ENCODE data around the gene MEF2B.
"Not testable (repeated sequence)": the region's sequence is repeated elsewhere in the genome, so short reads cannot be mapped to it uniquely, and the experiment has no call there.

The MEF2B gene

DNA sequence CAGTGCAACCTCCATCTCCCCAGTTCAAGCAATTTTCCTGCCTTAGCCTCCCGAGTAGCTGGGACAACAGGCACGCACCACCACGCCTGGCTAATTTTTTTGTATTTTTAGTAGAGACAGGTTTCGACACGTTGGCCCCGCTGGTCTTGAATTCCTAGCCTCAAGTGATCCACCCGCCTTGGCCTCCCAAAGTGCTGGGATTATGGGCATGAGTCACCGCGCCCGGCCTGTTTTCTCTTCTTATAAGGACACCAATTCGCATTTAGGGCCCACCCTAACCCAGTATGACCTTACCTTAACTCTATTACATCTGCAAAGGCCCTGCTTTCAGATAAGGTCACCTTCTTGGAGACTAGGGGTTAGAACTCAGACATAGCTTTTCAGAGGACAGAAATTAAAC lies 66.9 kb downstream of the MEF2B start:
- H3K27ac ChIP-seq (ENCODE audit: low read depth, low read length, poor library complexity, severe bottlenecking), result no peak overlapping the region
- no peaks in the 10 kb centered on the region for H3K9me3 ChIP-seq (ENCODE audit: low read length)
- no peaks in the 10 kb centered on the region for H3K9me2 ChIP-seq (ENCODE audit: low read depth, low read length)
- H3F3A ChIP-seq (ENCODE audit: insufficient read depth, low read length), result no peaks in the 10 kb centered on the region
- H3K9ac ChIP-seq (ENCODE audit: low read length), result no peak overlapping the region
- no peaks in the 10 kb centered on the region for H4K20me1 ChIP-seq (ENCODE audit: insufficient read depth, low read length)
- H3K36me3 ChIP-seq (ENCODE audit: insufficient read depth, low read length), result no peaks in the 10 kb centered on the region; the same call in 1 of the 2 replicates
- no peak overlapping the region for H2AFZ ChIP-seq (ENCODE audit: low read length)
- no peaks in the 10 kb centered on the region for H3K27me3 ChIP-seq (ENCODE audit: insufficient read depth, low read length)
- no peak overlapping the region for H3K4me2 ChIP-seq (ENCODE audit: low read length)
- no peak for TF ChIP-seq CTCF (IDR thresholded peaks at IDR 0.05; ENCODE audit: low read length)
- no peak for TF ChIP-seq EZH2 (IDR thresholded peaks at IDR 0.05; ENCODE audit: borderline replicate concordance, low read length)
- no peaks in the 10 kb centered on the region for H3K4me1 ChIP-seq (ENCODE audit: insufficient read depth, low read length, severe bottlenecking)
- no peaks in the 10 kb centered on the region for H3K79me2 ChIP-seq (ENCODE audit: insufficient read depth, low read length)
- H3K4me3 ChIP-seq (ENCODE audit: low read depth, low read length, poor library complexity, severe bottlenecking), result no peak overlapping the region

DNA sequence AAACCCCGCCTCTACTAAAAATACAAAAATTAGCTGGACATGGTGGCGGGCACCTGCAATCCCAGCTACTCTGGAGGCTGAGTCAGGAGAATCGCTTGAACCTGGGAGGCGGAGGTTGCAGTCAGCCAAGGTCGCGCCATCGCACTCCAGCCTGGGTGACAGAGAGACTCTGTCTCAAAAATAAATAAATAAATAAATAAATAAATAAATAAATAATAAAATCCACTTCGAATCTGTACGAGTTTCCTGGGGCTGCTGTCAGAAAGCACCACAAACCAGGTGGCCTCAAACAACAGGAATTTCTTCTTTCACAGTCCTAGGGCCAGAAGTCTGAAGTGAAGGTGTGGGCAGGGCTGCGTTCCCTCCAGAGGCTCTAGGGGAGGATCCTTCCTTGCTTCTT lies 67.5 kb downstream of the MEF2B start:
- not testable (repeated sequence) for H3K36me3 ChIP-seq (ENCODE audit: insufficient read depth, low read length); H3K4me1 ChIP-seq (ENCODE audit: insufficient read depth, low read length, severe bottlenecking); H3K9me3 ChIP-seq (ENCODE audit: low read length); H3K9me2 ChIP-seq (ENCODE audit: low read depth, low read length); H3K27ac ChIP-seq (ENCODE audit: low read depth, low read length, poor library complexity, severe bottlenecking); H3K4me2 ChIP-seq (ENCODE audit: low read length); H3K9ac ChIP-seq (ENCODE audit: low read length); H3K79me2 ChIP-seq (ENCODE audit: insufficient read depth, low read length); H2AFZ ChIP-seq (ENCODE audit: low read length); H3F3A ChIP-seq (ENCODE audit: insufficient read depth, low read length); H3K4me3 ChIP-seq (ENCODE audit: low read depth, low read length, poor library complexity, severe bottlenecking); H3K27me3 ChIP-seq (ENCODE audit: insufficient read depth, low read length); H4K20me1 ChIP-seq (ENCODE audit: insufficient read depth, low read length)

DNA sequence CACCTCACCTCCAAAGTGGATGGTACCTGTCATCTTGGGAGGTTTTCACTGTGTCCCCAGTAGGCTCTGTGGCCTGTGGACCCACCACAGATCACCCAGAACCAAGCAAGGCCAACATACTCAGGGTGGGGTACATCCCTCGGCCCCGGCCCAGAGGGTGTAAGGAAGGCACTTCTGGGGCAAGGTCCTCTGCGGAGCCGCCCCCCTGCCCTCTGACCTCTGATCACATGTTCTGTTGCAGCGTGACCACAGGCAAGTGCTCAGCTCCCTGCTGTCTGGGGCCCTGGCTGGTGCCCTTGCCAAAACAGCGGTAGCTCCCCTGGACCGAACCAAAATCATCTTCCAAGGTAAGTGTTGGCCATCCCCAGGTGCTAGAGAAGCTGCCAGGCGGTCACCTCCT lies 68.5 kb downstream of the MEF2B start:
- Histone ChIP-seq H3K27me3 (ENCODE audit: insufficient read depth, low read length) (no peaks in the 10 kb centered on the region), H3K4me2 (ENCODE audit: low read length) (no peak overlapping the region), H3K9me3 (ENCODE audit: low read length) (no peaks in the 10 kb centered on the region), H3K4me3 (ENCODE audit: low read depth, low read length, poor library complexity, severe bottlenecking) (no peak overlapping the region), H4K20me1 (ENCODE audit: insufficient read depth, low read length) (no peaks in the 10 kb centered on the region), H3K9ac (ENCODE audit: low read length) (no peak overlapping the region), H3F3A (ENCODE audit: insufficient read depth, low read length) (no peaks in the 10 kb centered on the region), H2AFZ (ENCODE audit: low read length) (no peak overlapping the region), H3K79me2 (ENCODE audit: insufficient read depth, low read length) (no peaks in the 10 kb centered on the region), H3K36me3 (ENCODE audit: insufficient read depth, low read length) (no peaks in the 10 kb centered on the region; the same call in 1 of the 2 replicates), H3K27ac (ENCODE audit: low read depth, low read length, poor library complexity, severe bottlenecking) (no peak overlapping the region), H3K9me2 (ENCODE audit: low read depth, low read length) (no peaks in the 10 kb centered on the region), H3K4me1 (ENCODE audit: insufficient read depth, low read length, severe bottlenecking) (no peaks in the 10 kb centered on the region)
- TF ChIP-seq EZH2 (IDR thresholded peaks at IDR 0.05; ENCODE audit: borderline replicate concordance, low read length) (no peak), CTCF (IDR thresholded peaks at IDR 0.05; ENCODE audit: low read length) (no peak)

GRCh38 chr19:19098703-19099632 lies 71.1 kb downstream of the MEF2B start:
- H3K9ac ChIP-seq (ENCODE audit: low read length), result no peak overlapping the region
- H3K4me1 ChIP-seq (ENCODE audit: insufficient read depth, low read length, severe bottlenecking), result no peaks in the 10 kb centered on the region
- H3K79me2 ChIP-seq (ENCODE audit: insufficient read depth, low read length), result no peaks in the 10 kb centered on the region
- no peak overlapping the region for H3K27ac ChIP-seq (ENCODE audit: low read depth, low read length, poor library complexity, severe bottlenecking)
- no peaks in the 10 kb centered on the region for H3K27me3 ChIP-seq (ENCODE audit: insufficient read depth, low read length)
- no peaks in the 10 kb centered on the region for H3F3A ChIP-seq (ENCODE audit: insufficient read depth, low read length)
- H2AFZ ChIP-seq (ENCODE audit: low read length), result no peak overlapping the region
- TF ChIP-seq CTCF (IDR thresholded peaks at IDR 0.05; ENCODE audit: low read length), result no peak
- no peak for TF ChIP-seq EZH2 (IDR thresholded peaks at IDR 0.05; ENCODE audit: borderline replicate concordance, low read length)
- no peak overlapping the region for H3K4me3 ChIP-seq (ENCODE audit: low read depth, low read length, poor library complexity, severe bottlenecking)
- H3K9me2 ChIP-seq (ENCODE audit: low read depth, low read length), result no peaks in the 10 kb centered on the region
- no peaks in the 10 kb centered on the region for H3K36me3 ChIP-seq (ENCODE audit: insufficient read depth, low read length)
- no peaks in the 10 kb centered on the region for H3K9me3 ChIP-seq (ENCODE audit: low read length)
- H3K4me2 ChIP-seq (ENCODE audit: low read length), result no peak overlapping the region
- no peaks in the 10 kb centered on the region for H4K20me1 ChIP-seq (ENCODE audit: insufficient read depth, low read length)

All from OCI-LY1 (cell line).